HG02623 (cell line): Measurements from ENCODE around the gene FAM3A.

Source experiments
- ATAC-seq: cut with Tn5 transposase; IDR thresholded peaks from one replicate; pipeline ENCODE4 v1.9.1; 2021; ENCODE audit warnings: moderate library complexity; ENCODE audit not compliant: unreplicated experiment

The FAM3A gene

DNA sequence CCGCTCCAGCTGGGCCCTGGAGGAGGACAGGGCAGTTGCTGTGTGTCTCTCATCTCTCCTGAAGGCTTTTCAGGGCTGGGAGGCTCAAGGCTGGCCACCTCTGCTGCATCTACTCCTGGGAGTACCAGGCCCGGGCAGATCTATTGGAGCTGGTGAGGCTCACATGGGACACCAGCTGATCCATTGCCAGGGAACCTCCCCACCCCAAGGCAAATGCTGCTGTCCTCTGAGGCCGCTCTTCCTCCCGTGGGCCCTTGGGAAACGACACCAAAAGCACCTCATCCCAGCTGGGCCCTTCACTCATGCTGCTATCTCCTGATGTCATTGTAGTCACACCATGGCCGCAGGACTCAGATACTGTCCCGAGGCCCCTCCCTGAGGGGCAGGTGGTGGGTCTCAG lies 33.2 kb downstream of the FAM3A start:
- no peak for ATAC-seq

DNA sequence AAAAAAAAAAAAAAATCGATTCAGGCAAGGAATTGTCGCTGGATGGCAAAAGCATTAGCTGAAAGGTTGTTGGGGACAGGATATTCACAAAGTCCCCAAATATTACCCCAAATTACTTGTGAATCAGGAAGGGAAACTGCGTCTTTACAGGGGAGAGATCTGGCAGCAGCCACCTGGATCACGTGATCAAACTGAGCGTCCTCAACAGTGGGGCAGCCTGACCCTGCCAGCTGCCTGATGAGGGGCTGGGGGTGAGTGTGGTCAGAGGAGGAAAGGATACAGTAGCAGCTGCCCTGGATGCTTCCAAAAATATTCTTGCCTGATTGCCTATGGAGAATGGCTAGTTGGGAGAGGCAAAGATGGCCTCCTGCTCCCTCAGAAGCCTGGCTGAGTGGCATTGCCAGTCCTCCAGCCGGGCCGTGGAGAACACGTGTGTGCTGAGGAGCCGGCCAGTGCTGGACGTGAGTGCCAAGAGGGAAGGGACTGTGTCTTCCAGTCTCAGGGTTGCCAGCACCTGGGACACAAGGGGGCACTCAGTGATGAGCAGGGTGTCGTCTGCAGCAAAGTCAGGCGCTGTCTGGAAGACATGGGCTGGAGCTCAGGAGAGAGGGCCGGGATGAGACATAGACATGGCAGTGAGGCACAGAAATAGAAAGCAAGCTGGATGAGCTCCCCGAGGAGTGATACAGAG lies 34.0 kb downstream of the FAM3A start:
- ATAC-seq, result no peak

DNA sequence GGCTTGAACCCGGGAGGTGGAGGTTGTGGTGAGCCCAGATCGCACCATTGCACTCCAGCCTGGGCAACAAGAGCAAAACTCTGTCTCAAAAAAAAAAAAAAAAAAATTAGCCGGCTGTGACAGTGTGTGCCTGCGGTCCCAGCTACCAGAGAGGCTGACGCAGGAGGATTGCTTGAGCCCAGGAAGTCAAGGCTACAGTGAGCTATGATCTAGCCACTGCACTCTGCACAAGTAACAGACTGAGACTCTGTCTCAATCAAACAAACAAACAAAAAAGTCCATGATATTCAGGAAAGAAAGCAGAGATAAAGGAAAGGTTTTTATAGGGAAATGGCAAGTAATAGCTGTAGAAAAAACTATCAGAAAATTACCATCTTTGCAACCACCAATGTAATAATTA lies 34.8 kb downstream of the FAM3A start:
- no peak for ATAC-seq

DNA sequence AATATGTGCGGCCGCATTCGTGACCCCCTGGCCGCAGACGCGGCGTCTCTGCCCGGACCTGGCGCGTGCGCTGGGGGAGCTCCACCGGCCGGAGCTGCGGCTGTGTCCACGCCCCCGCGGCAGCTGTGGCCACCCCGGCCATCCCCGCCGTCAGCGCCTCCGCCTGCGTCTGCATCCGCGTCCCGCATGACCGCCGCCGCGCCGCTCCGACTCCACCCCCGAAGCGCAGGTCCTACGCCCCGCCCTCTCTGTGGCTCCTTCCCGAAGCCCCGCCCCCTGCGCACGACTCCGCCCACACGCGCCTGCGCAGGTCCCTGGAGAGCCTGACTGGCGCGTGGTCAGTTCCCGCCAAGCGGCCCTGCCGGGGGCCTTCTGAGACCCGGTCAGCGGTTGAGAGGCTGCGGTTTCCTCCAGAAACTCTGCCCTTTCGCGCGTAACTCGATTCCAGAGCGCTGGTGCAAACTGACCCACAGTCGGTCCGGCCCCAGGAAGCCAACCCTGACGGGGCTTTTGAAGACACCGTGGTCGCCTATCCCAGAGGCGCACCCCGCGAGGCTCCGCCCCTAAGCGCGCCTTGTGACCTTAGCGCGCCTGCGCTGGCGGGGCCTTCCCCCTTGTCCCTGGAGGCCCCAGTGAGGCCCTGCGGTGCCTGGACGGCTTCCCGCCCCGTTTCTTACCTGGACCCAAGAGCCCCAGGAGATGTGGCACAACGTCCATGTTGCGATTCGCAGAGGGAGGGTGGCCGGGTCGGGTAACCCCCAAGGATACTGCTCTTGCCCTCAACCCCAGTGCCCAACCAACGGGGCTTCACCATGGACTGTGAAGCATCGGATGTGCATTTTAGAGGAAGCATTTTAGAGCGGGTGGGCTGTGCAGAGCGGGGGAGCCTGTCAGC lies 37.1 kb downstream of the FAM3A start, which contains the start of gene LAGE3:
LAGE3 (minus strand) TSS at position 554 of the 895 bp plus-strand sequence; CDS start at position 188, 366 bp downstream.
- ATAC-seq, result peak; percentile 89

DNA sequence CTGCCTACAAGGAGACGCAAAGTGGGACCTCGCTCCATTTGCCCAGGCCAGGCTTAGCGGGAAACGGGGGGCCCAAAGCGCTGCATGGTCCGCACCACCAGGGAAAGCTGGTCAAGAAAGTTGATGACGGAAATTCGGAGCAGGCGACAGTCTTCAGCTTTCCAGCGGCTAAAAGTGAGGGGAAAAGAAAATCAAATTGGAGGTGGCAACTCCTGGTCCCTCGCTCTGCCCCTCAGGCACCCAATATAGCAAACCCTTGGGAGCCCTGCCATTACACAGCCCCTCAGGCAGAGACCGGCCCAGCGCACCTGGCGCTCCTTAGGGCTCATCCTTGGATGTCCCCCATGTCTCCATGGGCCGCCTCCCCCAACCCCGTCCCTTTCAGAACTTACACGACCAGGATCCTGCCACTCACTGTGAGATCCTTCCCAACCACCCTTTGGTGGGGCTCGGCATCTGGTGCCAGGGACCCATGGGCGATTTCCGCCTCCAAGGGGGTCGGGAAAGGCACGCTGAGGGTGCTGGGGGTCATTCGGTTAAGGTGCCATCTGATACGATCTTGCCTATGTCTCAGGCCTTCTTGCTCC lies 38.0 kb downstream of the FAM3A start:
- no peak for ATAC-seq

DNA sequence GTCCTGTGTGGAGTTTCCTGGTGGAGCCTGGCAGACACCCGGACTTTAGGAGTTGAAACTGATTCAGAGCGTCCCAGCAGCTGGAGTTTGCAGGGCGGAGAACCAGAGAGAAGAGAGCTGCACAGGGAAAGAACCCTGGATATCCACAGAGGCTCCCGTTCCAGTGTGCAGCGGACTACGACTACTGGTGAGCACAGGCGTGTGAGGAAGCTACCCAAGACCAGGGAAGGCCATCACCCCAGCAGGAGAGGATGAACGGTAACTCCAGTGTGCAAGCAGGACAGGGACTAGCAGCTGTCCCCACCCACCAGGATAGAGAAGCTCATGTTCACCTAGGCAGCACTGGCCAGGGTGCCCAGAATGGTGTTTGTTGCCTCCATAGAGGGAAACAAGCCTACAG lies 39.2 kb downstream of the FAM3A start:
- ATAC-seq, result no peak

DNA sequence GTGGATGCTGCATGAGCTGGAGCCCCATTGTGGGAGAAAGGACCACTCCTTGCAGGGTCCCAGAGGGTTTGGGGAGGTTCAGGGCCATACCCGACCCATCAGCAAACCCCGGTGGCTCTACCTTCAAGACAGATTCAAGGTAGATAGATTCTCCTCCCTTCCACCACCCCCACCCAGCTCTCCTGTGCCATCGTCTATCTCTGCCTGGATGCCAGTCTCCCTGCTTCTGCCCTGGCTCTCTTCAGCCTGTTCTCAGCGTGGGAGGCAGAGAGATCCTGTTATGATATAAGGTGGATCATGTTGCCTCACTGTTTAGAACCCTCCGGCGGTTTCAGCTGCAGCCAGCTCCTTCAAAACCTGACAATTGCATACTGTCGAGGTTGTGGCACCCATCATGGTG lies 42.3 kb downstream of the FAM3A start:
- ATAC-seq, result no peak

DNA sequence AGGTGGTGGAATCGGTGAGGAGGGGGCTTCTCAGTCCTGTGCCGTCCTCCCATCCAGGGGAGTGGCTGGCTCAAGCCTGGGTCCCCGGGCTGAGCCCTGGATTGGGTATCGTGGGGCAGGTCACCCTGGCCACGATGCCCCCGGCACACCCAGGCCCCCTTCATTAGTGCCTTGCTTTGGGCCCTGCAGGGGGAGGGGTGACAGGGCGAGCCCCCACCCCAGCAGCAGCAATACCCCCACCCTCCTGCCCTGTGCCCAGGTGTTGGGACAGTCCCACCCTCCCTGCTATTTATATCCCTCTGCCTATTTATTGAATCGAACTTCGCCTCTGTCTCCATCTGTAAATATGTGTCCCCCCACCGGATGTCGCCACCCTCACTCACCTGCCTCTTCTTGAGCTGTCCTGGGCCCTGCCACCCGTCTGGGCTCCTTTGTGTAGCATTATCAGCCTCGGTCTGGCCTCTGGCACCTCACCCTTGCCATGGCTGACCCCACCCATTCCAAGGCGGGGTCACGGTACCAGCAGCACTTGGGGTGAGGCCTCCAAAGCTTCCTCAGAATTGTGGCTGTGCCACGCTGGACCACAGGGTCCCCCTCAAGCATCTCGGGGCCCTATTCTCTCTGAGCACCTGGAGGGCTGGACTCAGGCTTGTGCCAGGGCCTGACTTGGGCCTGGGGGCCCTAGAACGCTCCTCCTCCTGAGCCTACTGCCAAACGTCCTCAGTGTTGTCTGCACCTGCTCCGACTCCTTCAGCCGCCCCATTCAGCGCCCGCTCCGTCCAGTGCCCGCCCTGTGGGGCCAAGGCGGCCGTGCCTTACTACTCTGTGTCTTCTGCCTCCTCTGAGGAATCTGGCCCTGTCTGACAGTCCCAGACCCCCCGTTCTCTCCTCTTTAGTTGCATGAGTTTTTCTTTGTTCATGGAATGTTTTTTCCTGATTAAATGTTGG lies 43.1 kb downstream of the FAM3A start:
- ATAC-seq, result no peak

DNA sequence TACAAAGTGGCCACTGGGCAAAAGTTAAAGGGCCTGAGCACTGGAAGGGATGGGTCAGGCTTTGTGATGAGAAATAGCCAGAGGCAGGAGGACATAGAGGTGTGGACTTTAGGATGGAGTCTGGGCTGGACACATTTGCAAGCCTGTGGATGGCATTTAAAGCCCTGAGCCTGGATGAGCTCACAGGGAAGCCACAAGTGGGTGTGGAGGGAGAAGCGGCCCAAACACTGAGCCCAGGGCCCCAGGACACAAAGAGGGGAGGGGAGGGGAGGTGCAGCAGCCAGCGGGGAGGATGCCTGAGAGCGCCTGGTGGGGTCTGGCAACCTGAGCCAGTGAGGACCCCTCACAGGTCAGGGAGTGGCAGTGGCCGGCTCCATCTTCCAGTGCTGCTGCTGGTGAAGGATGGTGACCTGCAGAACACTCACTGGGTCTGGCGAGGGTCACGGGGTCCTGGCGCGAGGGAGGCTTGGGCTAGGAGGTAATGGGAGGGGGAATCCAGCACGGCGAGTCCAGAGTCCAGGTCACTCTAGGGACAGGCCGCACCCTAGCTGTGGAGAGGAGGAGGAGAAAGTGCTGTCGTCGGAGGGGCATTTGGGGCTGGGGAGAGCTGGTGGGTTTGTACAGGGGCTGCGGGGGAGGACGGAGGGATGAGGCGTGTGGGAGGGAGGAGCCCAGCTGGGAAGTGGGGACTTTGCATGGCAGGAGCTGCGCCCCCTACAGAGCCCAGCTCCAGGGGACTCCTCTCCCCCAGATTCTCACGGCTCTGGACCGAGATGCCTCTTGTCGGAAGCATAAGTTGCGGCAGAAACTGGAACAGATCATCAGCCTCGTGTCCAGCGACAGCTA lies 44.0 kb downstream of the FAM3A start:
- no peak for ATAC-seq

DNA sequence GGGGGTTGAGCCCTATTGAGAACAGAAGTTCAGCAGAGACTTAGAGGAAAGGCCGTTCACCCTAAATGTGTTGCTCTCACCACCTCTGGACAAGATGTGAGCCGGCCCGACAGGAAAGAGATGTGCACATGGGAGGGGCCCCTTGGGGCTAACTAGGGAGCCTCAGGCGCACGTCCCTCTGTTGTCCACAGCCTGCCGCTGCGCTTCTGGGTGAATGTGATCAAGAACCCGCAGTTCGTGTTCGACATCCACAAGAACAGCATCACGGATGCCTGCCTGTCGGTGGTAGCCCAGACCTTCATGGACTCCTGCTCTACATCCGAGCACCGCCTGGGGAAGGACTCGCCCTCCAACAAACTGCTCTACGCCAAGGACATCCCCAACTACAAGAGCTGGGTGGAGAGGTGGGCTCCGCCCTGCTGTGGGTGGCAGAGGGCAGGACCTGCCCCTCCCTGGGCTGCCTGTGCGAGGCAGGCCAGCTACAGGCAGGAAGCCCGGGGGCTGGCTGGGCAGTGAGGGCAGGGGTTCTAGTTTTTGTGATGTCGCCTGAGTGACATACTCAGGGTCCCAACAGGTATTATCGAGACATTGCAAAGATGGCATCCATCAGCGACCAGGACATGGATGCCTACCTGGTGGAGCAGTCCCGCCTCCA lies 45.0 kb downstream of the FAM3A start:
- ATAC-seq, result no peak

DNA sequence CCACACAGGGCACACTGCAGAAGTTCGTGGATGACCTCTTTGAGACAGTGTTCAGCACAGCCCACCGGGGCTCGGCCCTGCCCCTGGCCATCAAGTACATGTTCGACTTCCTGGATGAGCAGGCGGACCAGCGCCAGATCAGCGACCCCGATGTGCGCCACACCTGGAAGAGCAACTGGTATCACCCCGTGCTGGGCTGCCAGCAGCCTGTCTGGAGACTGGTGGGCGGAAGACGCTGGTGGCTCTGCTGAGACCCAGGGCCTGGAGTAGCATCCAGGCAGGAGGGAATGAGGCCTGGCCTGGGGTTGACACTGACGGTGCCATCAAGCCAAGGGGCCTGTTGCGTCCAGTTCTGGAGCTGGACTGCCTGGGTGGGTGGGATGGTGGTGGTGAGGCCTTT lies 45.6 kb downstream of the FAM3A start:
- ATAC-seq, result no peak

DNA sequence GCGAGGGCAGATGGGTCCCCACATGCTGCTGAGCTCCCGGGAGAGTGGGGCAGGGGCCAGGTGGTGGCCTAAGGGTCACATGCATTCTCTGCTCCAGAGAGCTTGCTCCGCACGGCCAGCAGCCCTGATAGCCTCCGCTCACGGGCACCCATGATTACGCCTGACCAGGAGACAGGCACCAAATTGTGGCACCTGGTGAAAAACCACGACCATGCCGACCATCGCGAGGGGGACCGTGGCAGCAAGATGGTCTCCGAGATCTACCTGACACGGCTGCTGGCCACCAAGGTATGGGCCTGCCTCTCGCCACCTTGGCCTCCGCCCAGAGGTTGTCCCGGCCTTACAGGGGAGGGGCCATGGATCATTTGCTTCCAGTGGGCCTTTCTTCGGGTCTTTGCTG lies 46.2 kb downstream of the FAM3A start:
- no peak for ATAC-seq

DNA sequence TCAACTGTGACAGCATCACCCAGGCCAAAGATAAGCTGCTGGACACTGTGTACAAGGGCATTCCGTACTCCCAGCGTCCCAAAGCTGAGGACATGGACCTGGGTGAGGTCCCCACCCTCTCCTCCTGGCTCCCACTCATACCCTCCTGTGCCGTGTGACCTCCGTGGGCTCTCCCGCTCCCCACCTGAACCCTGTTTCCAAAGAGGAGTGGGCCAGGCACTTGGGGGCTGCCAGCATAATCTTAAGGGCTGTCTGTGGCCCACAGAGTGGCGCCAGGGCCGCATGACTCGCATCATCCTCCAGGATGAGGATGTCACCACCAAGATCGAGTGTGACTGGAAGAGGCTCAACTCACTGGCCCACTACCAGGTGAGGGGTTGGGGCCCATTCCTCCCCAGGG lies 46.9 kb downstream of the FAM3A start:
- ATAC-seq, result no peak

DNA sequence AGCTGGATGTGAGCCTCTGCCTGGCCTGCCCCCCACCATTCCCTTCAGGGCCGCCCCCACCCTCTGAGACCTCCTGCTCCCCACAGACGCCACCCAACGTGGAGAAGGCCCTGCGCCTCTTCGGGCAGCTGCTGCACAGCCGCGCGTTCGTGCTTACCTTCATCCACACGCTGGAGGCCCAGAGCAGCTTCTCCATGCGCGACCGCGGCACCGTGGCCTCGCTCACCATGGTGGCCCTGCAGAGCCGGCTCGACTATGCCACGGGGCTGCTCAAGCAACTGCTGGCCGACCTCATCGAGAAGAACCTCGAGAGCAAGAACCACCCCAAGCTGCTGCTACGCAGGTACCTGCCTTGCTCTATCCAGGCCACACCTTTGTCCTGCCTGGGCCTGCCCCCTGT lies 47.8 kb downstream of the FAM3A start:
- ATAC-seq, result no peak

DNA sequence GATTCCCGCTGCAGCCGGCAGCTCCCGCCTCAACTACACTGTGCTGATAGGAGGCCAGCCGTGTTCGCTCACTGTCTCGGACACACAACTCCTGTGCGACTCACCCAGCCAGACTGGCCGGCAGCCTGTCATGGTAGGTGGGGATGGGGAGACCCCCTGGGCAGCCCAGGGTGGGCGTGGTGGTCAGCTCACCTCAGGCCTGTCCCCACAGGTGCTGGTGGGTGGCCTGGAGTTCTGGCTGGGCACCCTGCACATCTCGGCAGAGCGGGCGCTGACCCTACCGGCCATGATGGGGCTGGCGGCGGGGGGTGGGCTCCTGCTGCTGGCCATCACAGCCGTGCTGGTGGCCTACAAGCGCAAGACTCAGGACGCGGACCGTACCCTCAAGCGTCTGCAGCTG lies 48.5 kb downstream of the FAM3A start:
- ATAC-seq, result no peak

DNA sequence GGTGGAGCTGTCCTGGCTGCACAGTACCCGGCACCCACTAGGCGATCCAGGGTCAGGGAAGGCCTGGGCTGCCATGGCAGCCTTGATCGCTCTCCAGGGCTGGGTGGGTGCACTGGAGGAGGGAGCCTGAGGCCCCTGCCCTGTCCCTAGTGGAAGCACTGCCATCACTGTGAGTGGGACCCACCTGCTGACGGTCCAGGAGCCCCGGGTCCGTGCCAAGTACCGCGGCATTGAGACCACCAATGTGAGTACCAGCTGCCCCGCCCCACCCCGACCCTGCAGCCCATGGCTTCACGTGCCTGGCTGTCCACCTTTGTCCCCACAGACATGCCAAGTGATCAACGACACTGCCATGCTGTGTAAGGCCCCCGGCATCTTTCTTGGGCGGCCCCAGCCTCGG lies 49.1 kb downstream of the FAM3A start:
- no peak for ATAC-seq

DNA sequence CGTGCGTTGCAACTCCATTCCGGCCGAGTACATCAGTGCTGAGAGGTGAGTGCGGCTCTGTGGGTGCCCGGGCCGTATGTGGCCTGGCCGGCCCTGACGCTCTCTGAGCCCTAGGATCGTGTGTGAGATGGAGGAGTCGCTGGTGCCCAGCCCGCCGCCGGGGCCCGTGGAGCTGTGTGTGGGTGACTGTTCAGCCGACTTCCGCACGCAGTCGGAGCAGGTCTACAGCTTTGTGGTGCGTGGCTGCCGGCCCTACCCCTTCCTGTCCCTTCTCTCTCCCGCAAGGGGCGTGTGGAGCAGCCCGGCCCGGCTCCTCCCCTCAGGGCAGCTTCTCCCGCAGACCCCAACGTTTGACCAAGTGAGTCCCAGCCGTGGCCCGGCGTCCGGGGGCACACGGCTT lies 50.0 kb downstream of the FAM3A start:
- ATAC-seq, result no peak

DNA sequence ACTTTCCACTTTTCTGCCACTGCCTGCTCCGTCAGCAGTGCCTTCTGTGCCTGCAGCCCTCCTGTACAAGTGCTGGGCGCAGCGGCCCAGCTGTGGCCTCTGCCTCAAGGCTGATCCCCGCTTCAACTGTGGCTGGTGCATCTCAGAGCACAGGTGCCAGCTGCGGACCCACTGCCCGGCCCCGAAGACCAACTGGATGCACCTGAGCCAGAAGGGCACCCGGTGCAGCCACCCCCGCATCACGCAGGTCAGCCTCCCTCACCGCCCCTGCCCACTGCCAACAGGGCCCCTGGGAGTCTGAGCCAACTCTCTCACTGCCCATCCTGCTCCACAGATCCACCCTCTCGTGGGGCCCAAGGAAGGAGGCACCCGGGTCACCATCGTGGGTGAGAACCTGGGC lies 50.4 kb downstream of the FAM3A start:
- ATAC-seq, result no peak

DNA sequence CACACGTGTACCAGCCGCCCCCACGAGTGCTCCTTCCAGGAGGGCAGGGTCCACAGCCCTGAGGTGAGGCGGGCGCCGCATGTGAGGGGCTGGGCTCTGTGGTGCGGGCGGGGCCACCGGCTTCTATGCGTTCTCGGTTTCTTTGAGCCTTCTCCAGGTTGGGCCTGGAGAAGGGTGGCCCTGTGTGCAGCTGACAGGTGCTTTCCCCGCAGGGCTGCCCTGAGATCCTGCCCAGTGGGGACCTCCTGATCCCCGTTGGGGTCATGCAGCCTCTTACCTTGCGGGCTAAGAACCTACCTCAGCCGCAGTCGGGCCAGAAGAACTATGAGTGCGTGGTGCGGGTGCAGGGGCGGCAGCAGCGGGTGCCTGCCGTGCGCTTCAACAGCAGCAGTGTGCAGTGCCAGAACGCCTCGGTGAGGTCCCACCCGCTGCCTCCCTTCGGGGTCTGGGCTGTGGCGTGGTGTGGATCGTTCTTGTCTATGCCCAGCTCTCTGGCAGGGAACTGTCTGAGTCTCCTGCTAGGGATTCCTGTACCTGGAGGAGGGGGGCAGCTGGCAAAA lies 51.1 kb downstream of the FAM3A start:
- no peak for ATAC-seq
